OCI-LY3 (cell line): Measurements from ENCODE around the gene USP5.

Experiments
- H2AFZ ChIP-seq: fragments of 200-600, 300-600 bp; shearing (Covaris generic); 2 replicates; pipeline ENCODE4 v1.6.0; 2014; ENCODE audit warnings: antibody characterized with exemption, low read depth, low read length
- H3K27ac ChIP-seq: fragments of 200-600, 300-600 bp; sonication (generic); 2 replicates; pipeline ENCODE4 v1.5.1; 2014; ENCODE audit warnings: mild to moderate bottlenecking, low read length, moderate library complexity, mixed read lengths
- H3K27me3 ChIP-seq: fragments of 200-600, 300-600 bp; sonication (generic); 2 replicates; pipeline ENCODE4 v1.6.1; 2014; ENCODE audit warnings: low read depth, low read length, mixed read lengths
- H3K36me3 ChIP-seq: fragments of 200-600, 300-600 bp; sonication (generic); replicated peaks from 2 replicates; pipeline ENCODE3; 2014; ENCODE audit warnings: low read depth, low read length, mixed read lengths
- H3K4me1 ChIP-seq: fragments of 300-600, 200-600 bp; sonication (generic); 2 replicates; pipeline ENCODE4 v1.6.1; 2014; ENCODE audit warnings: low read length, mixed read lengths
- H3K4me2 ChIP-seq: fragments of 200-600, 300-600 bp; sonication (generic); 2 replicates; pipeline ENCODE4 v1.6.1; 2014; ENCODE audit warnings: low read length, mixed read lengths
- H3K4me3 ChIP-seq: fragments of 300-600, 200-600 bp; sonication (generic); 2 replicates; pipeline ENCODE4 v1.5.1; 2014; ENCODE audit warnings: antibody characterized with exemption, mild to moderate bottlenecking, low read length, moderate library complexity
- H3K79me2 ChIP-seq: fragments of 300-600, 200-600 bp; shearing (Covaris generic); 2 replicates; pipeline ENCODE4 v1.6.1; 2014; ENCODE audit warnings: mild to moderate bottlenecking, low read length, mixed read lengths
- H3K9ac ChIP-seq: fragments of 300-600, 200-600 bp; shearing (Covaris generic); 2 replicates; pipeline ENCODE4 v1.6.0; 2014; ENCODE audit warnings: mild to moderate bottlenecking, low read length, moderate library complexity
- H3K9me3 ChIP-seq: fragments of 200-600, 300-600 bp; shearing (Covaris generic); 2 replicates; pipeline ENCODE4 v1.6.1; 2014; ENCODE audit warnings: low read length, mixed read lengths; ENCODE audit not compliant: insufficient read depth
- H4K20me1 ChIP-seq: fragments of 200-600, 300-600 bp; sonication (generic); 2 replicates; pipeline ENCODE4 v1.6.1; 2016; ENCODE audit warnings: low read length, mixed read lengths; ENCODE audit not compliant: insufficient read depth
- CTCF ChIP-seq: fragments of 200-600, 300-600 bp; sonication (generic); IDR thresholded peaks from 2 replicates; pipeline ENCODE4 v1.5.1; 2014; ENCODE audit warnings: antibody characterized with exemption, low read length, low read depth
- EZH2phosphoT487 ChIP-seq: fragments of 200-600 bp; shearing (Covaris generic); IDR thresholded peaks from 2 replicates; pipeline ENCODE4 v1.6.1; 2018; ENCODE audit warnings: antibody characterized with exemption, mixed run types, low read depth

USP5 gene

DNA sequence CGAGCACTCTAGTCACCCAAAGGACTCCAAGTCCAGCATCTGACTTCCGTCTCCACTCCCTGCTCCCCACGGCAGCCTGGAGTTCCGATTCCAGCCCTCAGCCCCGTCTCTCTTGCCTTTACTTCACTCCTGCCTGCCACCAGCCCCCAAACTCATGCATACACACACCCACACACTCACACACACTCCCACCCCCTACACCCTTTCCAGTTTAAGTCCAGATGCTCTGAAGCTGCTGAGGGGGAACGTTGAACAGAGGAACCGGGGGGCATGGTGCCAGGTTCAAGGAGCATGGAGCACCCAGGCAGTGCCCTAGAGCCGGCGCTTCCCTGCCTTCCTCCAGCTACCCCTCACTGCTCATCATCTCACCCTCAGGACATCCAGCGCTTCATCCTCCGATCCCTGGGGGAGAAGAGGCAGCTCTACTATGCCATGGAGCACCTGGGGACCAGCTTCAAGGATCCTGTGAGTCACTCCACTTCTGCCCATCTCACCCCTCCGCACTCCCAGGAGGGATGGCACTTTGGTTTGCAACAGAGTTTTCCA is 20.4 kb upstream of the USP5 start:
- Histone ChIP-seq H3K4me3 (no peak overlapping the region), H3K27me3 (peaks cover 9% of the 10 kb centered on the region; the same call in 1 of the 2 replicates), H3K9ac (no peak overlapping the region), H3K36me3 (peaks cover 2% of the 10 kb centered on the region), H3K27ac (no peak overlapping the region), H4K20me1 (no peaks in the 10 kb centered on the region), H2AFZ (no peak overlapping the region), H3K4me1 (peaks cover 16% of the 10 kb centered on the region), H3K4me2 (no peak overlapping the region), H3K9me3 (no peaks in the 10 kb centered on the region), H3K79me2 (no peaks in the 10 kb centered on the region)
- no peak for TF ChIP-seq EZH2phosphoT487
- no peak for TF ChIP-seq CTCF

DNA sequence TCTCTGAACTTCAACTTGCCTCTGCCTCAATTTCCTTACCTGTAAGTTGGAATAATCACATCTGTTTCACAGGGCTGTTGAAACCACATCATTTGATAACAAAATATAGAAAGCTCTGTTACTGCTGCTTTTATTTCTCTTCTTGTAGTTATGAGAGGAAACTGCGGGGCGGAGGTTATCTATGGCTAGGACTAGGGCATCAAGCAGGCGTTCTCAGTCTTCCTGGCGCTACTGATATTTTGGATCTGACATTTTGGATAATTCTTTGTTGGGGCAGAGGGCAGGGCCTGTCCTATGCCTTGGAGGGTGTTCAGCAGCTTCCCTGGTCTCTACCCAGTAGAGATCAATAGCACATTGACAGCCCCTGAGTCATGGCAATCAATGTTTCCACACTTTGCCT is 19.8 kb upstream of the USP5 start:
- Histone ChIP-seq H3K9me3 (no peaks in the 10 kb centered on the region), H3K27me3 (peaks cover 9% of the 10 kb centered on the region; the same call in 1 of the 2 replicates), H2AFZ (no peak overlapping the region), H3K4me3 (no peak overlapping the region), H3K9ac (no peak overlapping the region), H3K4me1 (peaks cover 16% of the 10 kb centered on the region), H3K79me2 (no peaks in the 10 kb centered on the region), H3K4me2 (no peak overlapping the region), H3K27ac (no peak overlapping the region), H3K36me3 (peaks cover 2% of the 10 kb centered on the region), H4K20me1 (no peaks in the 10 kb centered on the region)
- no peak for TF ChIP-seq EZH2phosphoT487
- no peak for TF ChIP-seq CTCF

DNA sequence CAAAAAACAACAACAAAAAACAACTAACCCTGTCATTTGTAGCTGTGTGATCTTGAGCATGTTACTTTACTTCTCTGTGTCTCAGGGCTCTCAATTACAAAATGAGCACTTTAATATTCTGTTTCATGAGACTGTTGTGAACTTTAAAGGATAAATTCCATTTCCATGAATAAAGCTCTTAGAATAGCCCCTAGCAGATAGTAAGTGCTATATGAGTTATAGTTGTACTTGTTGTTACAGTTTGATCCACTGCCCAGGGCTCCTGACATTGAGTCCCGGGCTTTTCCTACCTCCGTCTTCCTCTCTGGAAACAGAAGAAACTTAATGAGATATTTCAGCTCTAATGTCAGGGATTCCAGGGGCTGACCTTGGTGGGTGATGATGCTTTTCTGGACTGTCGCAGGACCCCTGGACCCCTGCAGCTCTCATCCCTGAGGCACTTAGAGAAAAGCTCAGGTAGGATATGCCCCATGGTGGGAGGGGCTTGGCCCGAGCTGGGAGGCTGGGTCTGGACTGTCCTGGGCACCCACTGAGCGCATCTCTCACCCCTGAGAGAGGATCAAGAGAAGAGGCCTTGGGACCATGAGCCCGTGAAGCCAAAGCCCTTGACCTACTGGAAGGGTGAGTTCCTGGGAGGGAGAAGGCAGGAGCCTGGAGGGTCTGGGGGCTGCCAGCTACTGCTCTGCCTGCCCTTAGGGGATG is 18.6 kb upstream of the USP5 start:
- H3K9ac ChIP-seq, result no peak overlapping the region
- no peak overlapping the region for H3K4me3 ChIP-seq
- peaks cover 2% of the 10 kb centered on the region for H3K36me3 ChIP-seq
- peaks cover 14% of the 10 kb centered on the region for H3K4me1 ChIP-seq
- H3K27me3 ChIP-seq, result peaks cover 9% of the 10 kb centered on the region; the same call in 1 of the 2 replicates
- H4K20me1 ChIP-seq, result no peaks in the 10 kb centered on the region
- no peak overlapping the region for H2AFZ ChIP-seq
- H3K9me3 ChIP-seq, result no peaks in the 10 kb centered on the region
- TF ChIP-seq CTCF (no peak), EZH2phosphoT487 (no peak)
- no peak overlapping the region for H3K4me2 ChIP-seq
- H3K79me2 ChIP-seq, result no peaks in the 10 kb centered on the region
- H3K27ac ChIP-seq, result no peak overlapping the region

DNA sequence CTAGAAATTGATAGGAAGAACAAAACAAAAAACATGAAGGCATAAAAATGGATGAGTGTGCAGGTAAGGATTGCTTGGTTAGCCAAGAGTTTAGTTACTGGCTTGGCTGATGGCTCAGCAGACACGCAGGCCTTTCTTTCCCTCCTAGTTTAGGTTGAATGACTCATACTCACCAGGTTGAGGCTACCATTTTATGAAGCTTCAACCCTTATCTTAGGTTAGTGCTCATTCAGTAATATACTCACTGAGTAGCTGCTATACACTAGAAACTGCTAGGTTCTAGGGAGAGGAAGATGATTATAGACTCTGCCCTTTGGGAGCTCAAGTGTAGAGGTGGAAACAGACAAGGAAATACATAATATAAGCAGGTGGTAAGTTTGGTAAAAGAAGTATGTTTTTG is 17.7 kb upstream of the USP5 start:
- Histone ChIP-seq H3K79me2 (no peaks in the 10 kb centered on the region), H3K27me3 (peaks cover 9% of the 10 kb centered on the region; the same call in 1 of the 2 replicates), H3K9me3 (no peaks in the 10 kb centered on the region), H3K36me3 (peaks cover 2% of the 10 kb centered on the region), H3K27ac (no peak overlapping the region), H3K4me1 (peaks cover 24% of the 10 kb centered on the region), H3K4me3 (no peak overlapping the region), H2AFZ (no peak overlapping the region), H3K9ac (no peak overlapping the region), H3K4me2 (no peak overlapping the region), H4K20me1 (no peaks in the 10 kb centered on the region)
- TF ChIP-seq EZH2phosphoT487, result no peak
- no peak for TF ChIP-seq CTCF
